ENCODE data around the gene DSCAML1.

GRCh38 chr11:117752071-117752470, 44.9 kb downstream of the DSCAML1 start:
- TF ChIP-seq CTCF (IDR thresholded peaks at IDR 0.05) = no peak
- TF ChIP-seq POLR2A (IDR thresholded peaks at IDR 0.05) = no peak
- TF ChIP-seq POLR2AphosphoS5 (IDR thresholded peaks at IDR 0.05) = no peak
- no peak for TF ChIP-seq EP300 (IDR thresholded peaks at IDR 0.05)
